GM23338 (cell line): ENCODE measurements around the gene PACSIN1.

Experiments used
- EZH2 ChIP-seq: fragments of 200-600 bp; sonication (generic); IDR thresholded peaks from one replicate; pipeline ENCODE4 v1.8.0; 2017; ENCODE audit warnings: antibody characterized with exemption, mild to moderate bottlenecking, low read depth; ENCODE audit not compliant: unreplicated experiment
- TF ChIP-seq, protein P1 (sequence below): IDR thresholded peaks from one replicate; pipeline ENCODE4 v1.6.1; 2018; ENCODE audit warnings: antibody characterized with exemption; ENCODE audit not compliant: unreplicated experiment
- TF ChIP-seq, protein P2 (sequence below), 2 experiments: fragments of 200-600 bp in 1 of 2; sonication (generic) in 1 of 2; conservative IDR thresholded peaks; 2 replicates each; pipeline versions ENCODE4 v1.5.1 to v1.6.1; 2016 to 2017; ENCODE audit warnings: antibody characterized with exemption in 2 of 2, low read depth in 2 of 2, mild to moderate bottlenecking in 2 of 2, moderate library complexity in 1 of 2

DNA sequence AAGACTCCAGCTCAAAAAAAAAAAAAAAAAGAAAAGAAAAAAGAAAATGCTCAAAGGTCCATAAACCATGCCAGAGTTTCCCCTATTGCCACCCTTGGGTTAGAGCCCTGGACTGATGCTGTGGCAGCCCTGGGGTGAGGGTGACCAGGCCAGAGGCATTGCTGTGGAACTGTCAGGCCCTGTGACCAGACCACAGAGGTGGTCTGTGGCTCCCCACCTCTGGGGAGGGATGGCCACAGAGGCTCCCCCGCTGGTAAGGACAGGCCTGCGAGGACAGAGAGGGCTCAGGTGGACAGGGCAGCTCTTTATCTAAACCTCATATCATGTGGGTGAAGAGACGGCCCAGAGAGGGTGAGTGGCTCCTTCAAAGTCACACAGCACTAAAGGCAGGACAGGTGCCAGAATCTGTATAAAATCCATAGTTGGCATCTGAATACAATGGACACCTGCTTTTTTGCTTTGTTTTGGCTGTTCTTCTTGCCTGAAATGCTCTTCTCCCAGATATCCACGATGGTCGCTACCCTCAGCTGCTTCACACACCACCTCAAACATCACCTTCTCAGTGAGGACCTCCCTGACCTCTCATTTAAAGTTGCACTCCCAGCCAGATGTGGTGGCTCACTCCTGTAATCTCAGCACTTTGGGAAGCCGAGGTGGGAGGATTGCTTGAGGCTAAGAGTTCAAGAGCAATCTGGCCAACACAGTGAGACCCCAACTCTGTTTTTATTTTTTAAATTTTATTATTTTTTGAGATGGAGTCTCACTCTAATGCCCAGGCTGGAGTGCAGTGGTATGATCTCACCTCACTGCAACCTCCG is 112.8 kb downstream of the PACSIN1 start:
- TF ChIP-seq, protein P1, sequence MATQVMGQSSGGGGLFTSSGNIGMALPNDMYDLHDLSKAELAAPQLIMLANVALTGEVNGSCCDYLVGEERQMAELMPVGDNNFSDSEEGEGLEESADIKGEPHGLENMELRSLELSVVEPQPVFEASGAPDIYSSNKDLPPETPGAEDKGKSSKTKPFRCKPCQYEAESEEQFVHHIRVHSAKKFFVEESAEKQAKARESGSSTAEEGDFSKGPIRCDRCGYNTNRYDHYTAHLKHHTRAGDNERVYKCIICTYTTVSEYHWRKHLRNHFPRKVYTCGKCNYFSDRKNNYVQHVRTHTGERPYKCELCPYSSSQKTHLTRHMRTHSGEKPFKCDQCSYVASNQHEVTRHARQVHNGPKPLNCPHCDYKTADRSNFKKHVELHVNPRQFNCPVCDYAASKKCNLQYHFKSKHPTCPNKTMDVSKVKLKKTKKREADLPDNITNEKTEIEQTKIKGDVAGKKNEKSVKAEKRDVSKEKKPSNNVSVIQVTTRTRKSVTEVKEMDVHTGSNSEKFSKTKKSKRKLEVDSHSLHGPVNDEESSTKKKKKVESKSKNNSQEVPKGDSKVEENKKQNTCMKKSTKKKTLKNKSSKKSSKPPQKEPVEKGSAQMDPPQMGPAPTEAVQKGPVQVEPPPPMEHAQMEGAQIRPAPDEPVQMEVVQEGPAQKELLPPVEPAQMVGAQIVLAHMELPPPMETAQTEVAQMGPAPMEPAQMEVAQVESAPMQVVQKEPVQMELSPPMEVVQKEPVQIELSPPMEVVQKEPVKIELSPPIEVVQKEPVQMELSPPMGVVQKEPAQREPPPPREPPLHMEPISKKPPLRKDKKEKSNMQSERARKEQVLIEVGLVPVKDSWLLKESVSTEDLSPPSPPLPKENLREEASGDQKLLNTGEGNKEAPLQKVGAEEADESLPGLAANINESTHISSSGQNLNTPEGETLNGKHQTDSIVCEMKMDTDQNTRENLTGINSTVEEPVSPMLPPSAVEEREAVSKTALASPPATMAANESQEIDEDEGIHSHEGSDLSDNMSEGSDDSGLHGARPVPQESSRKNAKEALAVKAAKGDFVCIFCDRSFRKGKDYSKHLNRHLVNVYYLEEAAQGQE, result no peak
- TF ChIP-seq, protein P2, sequence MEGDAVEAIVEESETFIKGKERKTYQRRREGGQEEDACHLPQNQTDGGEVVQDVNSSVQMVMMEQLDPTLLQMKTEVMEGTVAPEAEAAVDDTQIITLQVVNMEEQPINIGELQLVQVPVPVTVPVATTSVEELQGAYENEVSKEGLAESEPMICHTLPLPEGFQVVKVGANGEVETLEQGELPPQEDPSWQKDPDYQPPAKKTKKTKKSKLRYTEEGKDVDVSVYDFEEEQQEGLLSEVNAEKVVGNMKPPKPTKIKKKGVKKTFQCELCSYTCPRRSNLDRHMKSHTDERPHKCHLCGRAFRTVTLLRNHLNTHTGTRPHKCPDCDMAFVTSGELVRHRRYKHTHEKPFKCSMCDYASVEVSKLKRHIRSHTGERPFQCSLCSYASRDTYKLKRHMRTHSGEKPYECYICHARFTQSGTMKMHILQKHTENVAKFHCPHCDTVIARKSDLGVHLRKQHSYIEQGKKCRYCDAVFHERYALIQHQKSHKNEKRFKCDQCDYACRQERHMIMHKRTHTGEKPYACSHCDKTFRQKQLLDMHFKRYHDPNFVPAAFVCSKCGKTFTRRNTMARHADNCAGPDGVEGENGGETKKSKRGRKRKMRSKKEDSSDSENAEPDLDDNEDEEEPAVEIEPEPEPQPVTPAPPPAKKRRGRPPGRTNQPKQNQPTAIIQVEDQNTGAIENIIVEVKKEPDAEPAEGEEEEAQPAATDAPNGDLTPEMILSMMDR (conservative IDR thresholded peaks at IDR 0.05; ENCODE audit: low read depth in 2 of 2), result no peak
- no peak for TF ChIP-seq EZH2
